GM21619 (cell line): Measurements from ENCODE around the gene IL4.
"Not testable (repeated sequence)": the region's sequence is repeated elsewhere in the genome, so short reads cannot be mapped to it uniquely, and the experiment has no call there.

Source experiments
- ATAC-seq: cut with Tn5 transposase; IDR thresholded peaks from one replicate; pipeline ENCODE4 v1.9.1; 2021; ENCODE audit not compliant: unreplicated experiment

IL4 gene

DNA sequence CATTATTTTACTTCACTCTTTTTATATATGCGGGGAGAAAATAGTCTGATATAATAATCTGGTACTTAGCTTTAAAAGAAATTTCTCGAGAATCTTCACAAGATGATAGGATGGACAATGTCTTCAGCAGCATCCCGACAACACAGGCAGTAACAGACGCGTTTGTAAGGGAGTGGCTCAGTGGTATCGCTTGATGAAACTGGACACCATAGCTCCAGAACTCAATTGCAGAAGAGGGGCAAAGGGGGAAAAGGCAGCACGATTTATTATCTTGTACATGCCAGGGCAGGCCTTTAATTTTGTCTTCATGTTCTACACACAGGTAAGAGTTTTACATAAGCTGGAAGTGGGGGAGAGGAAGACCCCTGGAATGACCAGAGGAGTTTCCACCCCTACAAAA is 15.7 kb downstream of the IL4 start:
- ATAC-seq = no peak

GRCh38 chr5:132690156-132690555 is 16.4 kb downstream of the IL4 start:
- no peak for ATAC-seq

DNA sequence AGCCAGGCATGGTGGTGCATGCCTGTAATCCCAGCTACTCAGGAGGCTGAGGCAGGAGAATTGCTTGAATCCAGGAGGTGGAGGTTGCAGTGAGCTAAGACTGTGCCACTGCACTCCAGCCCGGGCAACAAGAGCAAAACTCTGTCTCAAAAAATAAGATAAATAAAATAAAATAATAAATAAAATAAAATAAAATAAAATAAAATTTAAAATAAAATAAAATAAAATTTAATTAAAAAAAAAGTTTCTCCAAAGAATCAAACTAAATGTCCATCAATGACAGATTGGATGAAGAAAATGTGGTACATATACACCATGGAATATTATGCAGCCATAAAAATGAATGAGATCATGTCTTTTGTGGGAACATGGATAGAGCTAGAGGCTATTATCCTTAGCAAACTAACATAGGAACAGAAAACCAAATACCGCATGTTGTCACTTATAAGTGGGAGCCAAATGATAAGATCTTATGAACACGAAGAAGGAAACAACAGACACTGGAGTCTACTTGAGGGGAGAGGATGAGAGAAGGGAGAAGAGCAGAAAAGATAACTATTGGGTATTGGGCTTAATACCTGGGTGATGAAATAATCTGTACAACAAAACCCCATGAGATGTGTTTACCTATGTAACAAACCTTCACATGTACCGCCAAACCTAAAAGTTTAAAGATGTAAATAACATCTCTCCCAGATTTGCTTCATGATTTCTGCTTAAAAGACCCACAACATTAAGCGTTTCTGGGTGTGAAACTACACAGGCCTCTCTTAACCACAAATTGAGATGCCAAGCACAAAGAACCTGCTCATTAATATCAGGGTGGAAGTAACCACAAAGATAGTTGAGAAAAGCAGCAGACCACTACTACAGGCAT is 18.2 kb downstream of the IL4 start:
- not testable (repeated sequence) for ATAC-seq

DNA sequence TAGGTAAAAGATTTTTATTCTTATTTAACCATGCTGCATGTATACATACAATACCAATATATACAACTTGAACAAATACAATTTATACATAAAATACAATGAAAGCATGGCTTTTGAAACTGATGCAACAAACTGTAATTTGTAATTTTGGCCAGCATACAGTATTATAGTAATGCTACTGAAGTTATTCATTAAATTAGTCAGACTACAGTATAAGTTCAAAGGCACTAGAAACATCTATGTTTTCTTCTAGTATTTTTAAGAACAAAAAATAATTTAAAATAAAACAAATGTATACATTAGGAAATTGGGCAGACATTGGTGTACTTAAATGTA is 18.8 kb downstream of the IL4 start:
- ATAC-seq = no peak

DNA sequence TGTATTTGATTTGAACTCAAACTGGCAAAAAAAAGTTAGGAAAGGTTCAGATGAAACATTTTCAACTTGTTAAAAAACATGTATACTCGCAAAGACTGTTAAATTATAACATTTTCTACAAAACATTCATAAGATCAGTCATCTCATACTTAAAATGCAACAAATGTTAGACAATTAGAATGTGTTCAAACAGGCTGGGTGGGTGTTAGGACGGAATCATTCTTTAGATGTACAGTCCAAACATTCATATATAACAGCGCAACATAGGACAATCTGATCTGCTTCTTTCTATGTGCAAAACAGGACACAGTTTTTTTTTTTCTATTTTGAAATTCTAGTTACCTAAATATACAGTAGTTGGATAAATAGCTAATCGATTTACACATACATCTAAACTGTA is 22.2 kb downstream of the IL4 start:
- ATAC-seq = no peak

GRCh38 chr5:132704875-132705274 is 31.1 kb downstream of the IL4 start:
- no peak for ATAC-seq

DNA sequence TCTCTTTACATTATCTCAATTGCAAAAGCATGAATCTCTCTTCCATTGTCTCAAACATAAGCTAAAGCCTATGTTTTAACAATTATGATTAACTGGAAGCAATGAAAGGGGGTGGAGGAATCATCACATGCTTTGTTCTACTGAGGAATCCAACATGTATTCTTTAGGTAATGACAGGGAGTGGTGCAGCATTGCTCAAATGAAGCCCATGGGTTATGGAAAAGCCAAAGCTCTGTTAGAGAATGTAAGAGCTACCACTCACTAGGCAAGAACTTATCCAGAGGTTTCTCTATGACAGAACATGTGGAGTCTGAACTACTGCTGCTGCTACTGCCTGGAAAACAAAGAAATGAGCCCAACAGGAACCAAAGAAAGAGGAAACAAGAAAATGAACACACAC is 34.9 kb downstream of the IL4 start:
- no peak for ATAC-seq

GRCh38 chr5:132714456-132715307 is 40.9 kb downstream of the IL4 start:
- no peak for ATAC-seq

DNA sequence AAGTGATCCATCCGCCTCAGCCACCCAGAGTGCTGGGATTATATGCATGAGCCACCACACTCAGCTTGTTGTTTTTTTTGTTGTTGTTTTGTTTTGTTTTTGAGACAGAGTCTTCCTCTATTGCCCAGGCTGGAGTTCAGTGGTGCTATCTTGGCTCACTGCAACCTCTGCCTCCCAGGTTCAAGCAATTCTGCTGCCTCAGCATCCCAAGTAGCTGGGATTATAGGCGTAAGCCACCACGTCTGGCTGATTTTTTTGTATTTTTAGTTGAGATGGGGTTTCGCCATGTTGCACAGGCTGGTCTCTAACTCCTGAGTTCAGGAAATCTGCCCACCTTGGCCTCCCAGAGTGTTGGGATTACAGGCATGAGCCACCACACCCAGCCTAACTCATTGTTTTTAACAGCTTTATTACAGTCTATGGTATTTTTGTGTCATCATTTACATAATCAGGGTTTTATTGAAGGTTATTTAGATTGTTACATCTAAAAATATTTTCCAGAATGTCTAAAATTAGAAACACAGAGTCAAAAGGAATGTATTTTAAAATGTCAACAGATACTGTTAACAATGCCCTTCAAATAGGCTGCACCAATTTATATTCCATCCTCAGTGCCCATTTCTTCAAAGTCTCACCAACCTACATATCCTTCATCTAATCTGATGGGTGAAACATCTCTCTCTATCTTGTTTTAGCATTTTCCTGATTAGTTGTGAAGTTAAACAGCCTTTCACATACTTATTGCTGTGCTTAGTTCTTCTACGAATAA is 44.9 kb downstream of the IL4 start:
- ATAC-seq = no peak

DNA sequence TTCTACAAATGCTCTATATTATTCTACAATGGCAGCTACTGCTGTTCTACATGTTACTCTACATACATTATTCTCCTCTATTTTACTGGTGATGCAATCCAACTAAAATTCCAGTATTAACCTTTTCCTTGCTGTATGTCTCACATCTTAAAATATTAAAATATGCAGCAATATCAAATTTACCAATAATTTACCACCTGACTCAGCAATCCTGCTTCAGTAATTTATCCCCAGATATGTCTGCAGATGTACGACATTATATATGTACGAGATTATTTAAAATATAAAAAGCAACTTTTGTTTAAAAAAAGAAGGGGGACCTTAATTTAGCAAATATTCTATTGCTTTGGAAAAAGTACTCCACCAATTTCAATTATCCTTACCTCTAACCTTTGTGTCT is 52.0 kb downstream of the IL4 start:
- ATAC-seq = no peak

DNA sequence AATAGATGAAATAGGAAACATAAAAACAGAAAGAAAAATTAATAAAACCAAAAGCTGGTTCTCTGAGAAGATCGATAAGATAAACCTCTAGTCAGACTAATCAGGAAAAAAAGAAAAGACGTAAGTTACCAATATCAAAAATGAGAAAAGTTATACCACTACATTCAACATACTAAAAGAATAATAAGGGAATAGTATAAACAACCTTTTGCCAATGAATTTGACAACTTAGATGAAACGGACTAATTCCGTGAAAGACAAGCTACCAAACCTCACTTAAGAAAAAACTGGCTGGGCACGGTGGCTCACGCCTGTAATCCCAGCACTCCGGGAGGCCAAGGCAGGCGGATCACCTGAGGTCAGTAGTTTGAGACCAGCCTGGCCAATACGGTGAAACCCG is 56.1 kb downstream of the IL4 start:
- ATAC-seq = no peak
